KOPT-K1 (cell line): ENCODE data around the gene NDUFAB1.
"Not testable (repeated sequence)": the region's sequence is repeated elsewhere in the genome, so short reads cannot be mapped to it uniquely, and the experiment has no call there.

ENCODE experiments used
- H3K27ac ChIP-seq: fragments of 200-600 bp; sonication (generic); 2 replicates; pipeline ENCODE4 v1.5.1; 2016; ENCODE audit warnings: antibody characterized with exemption, mild to moderate bottlenecking, low read depth, low read length; ENCODE audit not compliant: poor library complexity, severe bottlenecking
- H3K36me3 ChIP-seq: fragments of 200-600 bp; sonication (generic); 2 replicates; pipeline ENCODE4 v1.5.1; 2017; ENCODE audit warnings: antibody characterized with exemption, mild to moderate bottlenecking, low read length, moderate library complexity; ENCODE audit not compliant: insufficient read depth
- H3K9me3 ChIP-seq: fragments of 200-600 bp; sonication (generic); 2 replicates; pipeline ENCODE4 v1.5.1; 2017; ENCODE audit warnings: antibody characterized with exemption, low read length, mild to moderate bottlenecking; ENCODE audit not compliant: insufficient read depth, poor library complexity, severe bottlenecking

Gene NDUFAB1

GRCh38 chr16:23544436-23544835 lies 51.7 kb downstream of the NDUFAB1 start:
- Histone ChIP-seq H3K27ac (no peak overlapping the region), H3K36me3 (peaks cover 96% of the 10 kb centered on the region), H3K9me3 (no peaks in the 10 kb centered on the region)

DNA sequence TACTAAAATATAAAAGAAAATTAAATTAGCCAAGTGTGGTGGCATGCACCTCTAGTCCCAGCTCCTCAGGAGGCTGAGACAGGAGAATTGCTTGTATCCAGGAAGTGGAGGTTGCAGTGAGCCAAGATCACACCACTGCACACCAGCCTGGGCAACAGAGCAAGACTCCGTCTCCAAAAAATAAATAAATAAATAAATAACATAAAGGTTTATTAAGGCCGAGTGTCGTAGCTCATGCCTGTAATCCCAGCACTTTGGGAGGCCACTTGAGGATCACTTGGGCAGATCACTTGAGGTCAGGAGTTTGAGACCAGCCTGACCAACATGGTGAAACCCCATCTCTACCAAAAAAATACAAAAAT lies 55.3 kb downstream of the NDUFAB1 start:
- H3K9me3 ChIP-seq, H3K27ac ChIP-seq: not testable (repeated sequence)
- peaks cover 98% of the 10 kb centered on the region for H3K36me3 ChIP-seq

- Histone ChIP-seq H3K9me3 (no peaks in the 10 kb centered on the region), H3K27ac (no peak overlapping the region), H3K36me3 (peaks cover 98% of the 10 kb centered on the region)
Measured at GRCh38 chr16:23539984-23540816, 55.9 kb downstream of the NDUFAB1 start.

DNA sequence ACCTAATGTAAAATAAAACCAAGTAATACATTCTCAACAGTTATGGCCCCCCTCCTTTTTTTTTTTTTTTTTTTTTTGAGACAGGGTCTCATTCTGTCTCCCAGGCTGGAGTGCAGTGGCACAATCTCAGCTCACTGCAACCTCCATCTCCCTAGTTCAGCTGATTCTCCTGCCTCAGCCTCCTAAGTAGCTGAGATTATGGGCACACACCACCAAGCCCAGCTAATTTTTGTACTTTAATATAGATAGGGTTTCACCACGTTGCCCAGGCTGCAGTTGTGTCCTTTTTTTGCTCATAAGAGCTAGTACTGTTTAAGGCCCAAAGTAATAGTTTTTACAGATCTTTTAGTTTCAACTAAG lies 57.2 kb downstream of the NDUFAB1 start:
- H3K36me3 ChIP-seq = peaks cover 98% of the 10 kb centered on the region
- H3K27ac ChIP-seq = no peak overlapping the region
- no peaks in the 10 kb centered on the region for H3K9me3 ChIP-seq

DNA sequence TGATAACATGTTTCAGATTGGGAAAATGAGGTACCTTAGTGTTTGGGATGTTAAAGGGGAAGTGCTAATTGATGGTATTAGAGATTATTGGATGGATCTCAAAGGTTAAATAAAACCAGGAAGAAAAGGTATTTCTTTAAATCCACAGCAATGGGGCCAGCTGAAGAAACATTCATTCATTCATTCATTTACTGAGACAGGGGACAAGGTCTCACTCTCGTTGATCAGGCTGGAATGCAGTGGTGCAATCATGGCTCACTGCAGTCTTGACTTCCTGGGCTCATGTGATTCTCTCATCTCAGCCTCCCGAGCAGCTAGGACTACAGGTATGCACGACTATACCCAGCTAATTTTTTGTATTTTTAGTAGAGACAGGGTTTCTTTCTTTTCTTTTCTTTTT lies 58.7 kb downstream of the NDUFAB1 start:
- Histone ChIP-seq H3K27ac (no peak overlapping the region), H3K9me3 (no peaks in the 10 kb centered on the region), H3K36me3 (peaks cover 98% of the 10 kb centered on the region)

- no peaks in the 10 kb centered on the region for H3K9me3 ChIP-seq
- peaks cover 96% of the 10 kb centered on the region for H3K36me3 ChIP-seq
- no peak overlapping the region for H3K27ac ChIP-seq
Measured at GRCh38 chr16:23535901-23536300, 60.2 kb downstream of the NDUFAB1 start.

- Histone ChIP-seq H3K9me3 (no peaks in the 10 kb centered on the region), H3K27ac (no peak overlapping the region), H3K36me3 (peaks cover 91% of the 10 kb centered on the region)
Measured at GRCh38 chr16:23534868-23535860, 61.0 kb downstream of the NDUFAB1 start.

DNA sequence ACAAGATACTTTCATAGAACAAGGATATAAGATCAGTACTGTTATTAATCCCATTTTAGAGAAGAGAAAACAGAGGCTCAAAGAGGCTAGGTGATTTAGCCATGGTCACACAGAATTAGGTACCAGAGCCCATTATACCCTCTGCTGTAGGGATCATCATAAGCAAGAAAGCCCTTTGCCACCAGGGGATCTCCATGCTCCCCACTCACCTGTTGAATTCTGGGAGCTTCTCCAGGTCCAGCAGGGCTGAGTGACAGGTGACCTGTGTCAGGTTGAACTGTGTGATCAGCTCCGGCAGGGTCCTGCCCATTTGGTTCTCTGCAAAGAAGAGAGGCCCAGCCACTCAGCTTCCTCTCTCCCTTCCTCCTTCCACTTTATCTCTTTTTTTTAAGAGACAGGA lies 63.7 kb downstream of the NDUFAB1 start:
- Histone ChIP-seq H3K27ac (no peak overlapping the region), H3K36me3 (peaks cover 91% of the 10 kb centered on the region), H3K9me3 (no peaks in the 10 kb centered on the region)
